A673 (cell line): ENCODE measurements around the gene IDH2. TPM values are rescaled to one million over a fixed set of nuclear protein-coding genes. Genes with fewer than 3 reads are reported as not detected.

ENCODE experiments used
- BruUV-seq: library from RNA; stranded (reverse); fragments of 400-500 nt; replicated peaks from 2 replicates; lab custom pipeline; 2021; lab: Mats Ljungman, UMichigan
- CTCF ChIA-PET: fragments of 300-600 bp; sonication (Branson Sonifier 250); formaldehyde crosslinking; loops from one replicate; lab custom pipeline; 2022; ENCODE audit warnings: antibody characterized with exemption; lab: Charles Lee
- POLR2A ChIA-PET: fragments of 300-600 bp; sonication (Branson Sonifier 250); formaldehyde crosslinking; loops from one replicate; lab custom pipeline; 2022; ENCODE audit warnings: antibody characterized with exemption; ENCODE audit not compliant: low non-redundant PET; lab: Charles Lee
- DNase-seq: peaks from one replicate; pipeline ENCODE4 v3.0.0-alpha.2; 2015; ENCODE audit warnings: low spot score
- H3K27ac ChIP-seq: fragments of 200-600 bp; sonication (generic); 2 replicates; pipeline ENCODE4 v1.5.1; 2016; ENCODE audit warnings: mixed run types, low read depth, mild to moderate bottlenecking, mixed read lengths, antibody characterized with exemption, low read length; ENCODE audit not compliant: poor library complexity, severe bottlenecking
- H3K27me3 ChIP-seq: fragments of 200-600 bp; sonication (generic); replicated peaks from 2 replicates; pipeline ENCODE4 v1.6.1; 2017; ENCODE audit warnings: mixed run types, low read depth, mild to moderate bottlenecking, mixed read lengths, antibody characterized with exemption, low read length; ENCODE audit not compliant: insufficient read depth, poor library complexity
- H3K36me3 ChIP-seq: fragments of 200-600 bp; sonication (generic); 2 replicates; pipeline ENCODE4 v1.6.1; 2016; ENCODE audit warnings: mixed run types, mild to moderate bottlenecking, mixed read lengths, antibody characterized with exemption, low read length; ENCODE audit not compliant: insufficient read depth, poor library complexity, severe bottlenecking
- H3K4me1 ChIP-seq: fragments of 200-600 bp; sonication (generic); 2 replicates; pipeline ENCODE4 v1.6.1; 2017; ENCODE audit warnings: mixed run types, mild to moderate bottlenecking, mixed read lengths, antibody characterized with exemption, low read length; ENCODE audit not compliant: insufficient read depth, poor library complexity, severe bottlenecking
- H3K4me3 ChIP-seq: fragments of 200-600 bp; sonication (generic); 2 replicates; pipeline ENCODE4 v1.5.1; 2016; ENCODE audit warnings: low read depth, mixed run types, mild to moderate bottlenecking, mixed read lengths, low read length; ENCODE audit not compliant: poor library complexity, severe bottlenecking
- H3K9me3 ChIP-seq: fragments of 200-600 bp; sonication (generic); 2 replicates; pipeline ENCODE4 v1.6.1; 2016; ENCODE audit warnings: mixed run types, low read depth, mild to moderate bottlenecking, mixed read lengths, antibody characterized with exemption, low read length; ENCODE audit not compliant: poor library complexity, severe bottlenecking
- EZH2 ChIP-seq: fragments of 200-600 bp; sonication (generic); IDR thresholded peaks from 2 replicates; pipeline ENCODE4 v1.6.1; 2017; ENCODE audit warnings: borderline replicate concordance, low read depth, mild to moderate bottlenecking, mixed read lengths, antibody characterized with exemption, low read length; ENCODE audit not compliant: poor library complexity, severe bottlenecking
- intact Hi-C: fragments of 100-400 bp; cut with micrococcal nuclease; formaldehyde crosslinking; loops from one replicate; pipeline ENCODE4 v1.10.0; 2022; ENCODE audit not compliant: unreplicated experiment
- total RNA-seq: library from RNA; stranded (reverse); gene quantifications from 2 replicates; pipeline ENCODE4 v1.2.3, GENCODE V29; 2021
- TF ChIP-seq, protein P1 (sequence below): fragments of 300-800, 200-600 bp; sonication (generic); conservative IDR thresholded peaks from 2 replicates; pipeline ENCODE4 v1.5.1; 2017; ENCODE audit warnings: low read depth, mild to moderate bottlenecking, antibody characterized with exemption, low read length, moderate library complexity, mixed read lengths

Gene IDH2
- total RNA-seq, 1 experiment from 2014 or later = 99.0 TPM

DNA sequence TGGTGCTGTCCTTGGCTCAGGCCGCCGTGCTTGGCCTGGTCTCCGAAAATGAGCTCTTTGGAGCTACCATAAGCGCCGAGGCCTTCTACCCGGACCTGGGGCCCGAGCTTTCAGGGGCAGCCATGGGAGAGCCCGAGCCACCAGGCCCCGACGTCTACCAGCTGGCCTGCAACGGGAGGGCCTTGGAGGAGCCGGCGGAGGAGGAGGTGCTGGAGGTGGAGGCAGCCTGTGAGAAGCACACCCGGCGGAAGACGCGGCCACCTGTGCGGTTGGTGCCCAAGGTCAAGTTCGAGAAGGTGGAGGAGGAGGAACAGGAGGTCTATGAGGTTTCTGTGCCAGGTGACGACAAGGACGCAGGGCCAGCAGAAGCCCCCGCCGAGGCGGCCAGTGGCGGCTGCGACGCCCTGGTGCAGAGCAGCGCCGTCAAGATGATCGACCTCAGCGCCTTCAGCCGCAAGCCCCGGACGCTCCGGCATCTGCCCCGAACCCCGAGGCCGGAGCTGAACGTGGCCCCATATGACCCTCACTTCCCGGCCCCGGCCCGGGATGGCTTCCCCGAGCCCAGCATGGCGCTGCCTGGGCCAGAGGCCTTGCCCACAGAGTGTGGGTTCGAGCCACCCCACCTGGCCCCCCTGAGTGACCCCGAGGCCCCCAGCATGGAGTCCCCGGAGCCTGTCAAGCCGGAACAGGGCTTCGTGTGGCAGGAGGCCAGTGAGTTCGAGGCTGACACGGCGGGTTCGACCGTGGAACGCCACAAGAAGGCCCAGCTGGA, 34.9 kb downstream of the IDH2 start:
- ChIA-PET POLR2A (no interaction called here), CTCF (no interaction called here)

DNA sequence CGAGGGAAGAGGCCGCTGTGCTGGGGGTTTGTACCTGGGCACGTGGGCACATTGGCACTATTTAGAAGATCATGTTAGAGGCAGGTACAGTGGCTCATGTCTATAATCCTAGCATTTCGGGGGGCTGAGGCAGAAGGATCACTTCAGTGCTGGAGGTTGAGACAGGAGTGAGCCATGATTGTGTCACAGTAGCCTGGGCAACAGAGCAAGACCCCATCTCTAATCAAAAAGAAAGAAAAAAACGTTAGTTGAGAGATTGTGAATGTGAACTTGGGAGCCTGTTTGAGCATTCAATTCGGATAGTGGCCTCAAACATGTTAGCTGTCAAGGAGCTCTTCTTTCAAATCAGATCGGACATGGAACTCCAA, 36.6 kb downstream of the IDH2 start:
- DNase-seq = no peak
- no peak for TF ChIP-seq EZH2
- TF ChIP-seq, protein P1, sequence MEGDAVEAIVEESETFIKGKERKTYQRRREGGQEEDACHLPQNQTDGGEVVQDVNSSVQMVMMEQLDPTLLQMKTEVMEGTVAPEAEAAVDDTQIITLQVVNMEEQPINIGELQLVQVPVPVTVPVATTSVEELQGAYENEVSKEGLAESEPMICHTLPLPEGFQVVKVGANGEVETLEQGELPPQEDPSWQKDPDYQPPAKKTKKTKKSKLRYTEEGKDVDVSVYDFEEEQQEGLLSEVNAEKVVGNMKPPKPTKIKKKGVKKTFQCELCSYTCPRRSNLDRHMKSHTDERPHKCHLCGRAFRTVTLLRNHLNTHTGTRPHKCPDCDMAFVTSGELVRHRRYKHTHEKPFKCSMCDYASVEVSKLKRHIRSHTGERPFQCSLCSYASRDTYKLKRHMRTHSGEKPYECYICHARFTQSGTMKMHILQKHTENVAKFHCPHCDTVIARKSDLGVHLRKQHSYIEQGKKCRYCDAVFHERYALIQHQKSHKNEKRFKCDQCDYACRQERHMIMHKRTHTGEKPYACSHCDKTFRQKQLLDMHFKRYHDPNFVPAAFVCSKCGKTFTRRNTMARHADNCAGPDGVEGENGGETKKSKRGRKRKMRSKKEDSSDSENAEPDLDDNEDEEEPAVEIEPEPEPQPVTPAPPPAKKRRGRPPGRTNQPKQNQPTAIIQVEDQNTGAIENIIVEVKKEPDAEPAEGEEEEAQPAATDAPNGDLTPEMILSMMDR = no peak
- no peaks in the 10 kb centered on the region for H3K36me3 ChIP-seq
- POLR2A ChIA-PET = no interaction called here
- H3K4me1 ChIP-seq = peaks cover 7% of the 10 kb centered on the region
- H3K27ac ChIP-seq = no peak overlapping the region
- no peaks in the 10 kb centered on the region for H3K27me3 ChIP-seq
- intact Hi-C loops = no loop called here
- no peaks in the 10 kb centered on the region for H3K9me3 ChIP-seq
- no peak overlapping the region for H3K4me3 ChIP-seq
- BruUV-seq = no TSS peak
- CTCF ChIA-PET = no interaction called here

More for the DNA sequence above, 34.9 kb downstream of the IDH2 start:
- no peaks in the 10 kb centered on the region for H3K27me3 ChIP-seq
- no peaks in the 10 kb centered on the region for H3K36me3 ChIP-seq
- intact Hi-C loops = no loop called here
- BruUV-seq = no TSS peak
- H3K27ac ChIP-seq = no peak overlapping the region
- TF ChIP-seq EZH2 = no peak
- TF ChIP-seq, protein P1 = no peak
- DNase-seq = no peak
- no peaks in the 10 kb centered on the region for H3K4me1 ChIP-seq
- H3K9me3 ChIP-seq = no peaks in the 10 kb centered on the region
- H3K4me3 ChIP-seq = no peak overlapping the region

DNA sequence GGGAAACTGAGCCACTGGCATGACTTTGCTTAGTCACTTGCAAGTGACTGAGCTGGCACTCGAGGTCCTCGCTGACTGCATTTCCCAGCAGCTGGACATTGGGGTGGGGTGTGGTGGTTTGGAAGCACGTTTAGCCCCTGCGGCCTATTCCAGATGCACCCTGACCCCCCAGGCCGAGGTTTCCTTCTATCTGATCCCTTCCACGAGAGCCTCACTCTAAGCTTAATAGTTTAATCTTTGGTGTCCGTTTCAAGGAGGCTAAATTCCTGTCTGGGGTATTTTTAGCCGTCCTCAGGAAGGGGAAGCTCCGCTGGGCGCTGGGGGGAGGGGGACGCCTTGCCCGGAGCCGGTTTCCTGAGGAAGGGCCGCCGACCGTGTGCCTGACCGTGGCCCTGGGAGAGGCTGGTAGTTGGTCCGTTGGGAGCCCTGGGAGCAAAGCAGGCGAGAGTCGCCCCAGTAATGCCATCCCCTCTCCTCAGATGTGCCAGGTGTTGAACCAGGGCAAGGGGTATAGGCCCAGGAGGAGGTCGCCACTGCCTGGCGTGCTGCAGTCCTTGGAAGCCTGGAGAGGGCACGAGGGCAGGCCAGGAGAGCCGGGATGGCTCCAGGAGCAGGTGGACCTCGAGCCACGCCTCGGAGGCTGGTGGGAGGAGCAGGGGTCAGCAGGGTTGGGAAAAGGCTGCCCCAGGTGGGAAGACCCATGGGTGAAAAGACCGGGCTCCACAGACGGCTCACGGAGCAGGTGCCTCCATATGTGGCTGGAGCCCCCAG, 37.2 kb downstream of the IDH2 start:
- Histone ChIP-seq H3K27ac (no peak overlapping the region), H3K9me3 (no peaks in the 10 kb centered on the region), H3K4me1 (peaks cover 7% of the 10 kb centered on the region), H3K36me3 (no peaks in the 10 kb centered on the region), H3K4me3 (no peak overlapping the region), H3K27me3 (no peaks in the 10 kb centered on the region)
- ChIA-PET POLR2A (no interaction called here), CTCF (no interaction called here)
- no peak for TF ChIP-seq EZH2
- TF ChIP-seq, protein P1 = no peak
- no peak for DNase-seq
- BruUV-seq = no TSS peak
- intact Hi-C loops = no loop called here
